MM.1S (cell line): ENCODE data around the gene WAC.

Source experiments
- DNase-seq: peaks from one replicate; pipeline ENCODE4 v3.0.0-alpha.2; 2015
- H2AFZ ChIP-seq: fragments of 300-600 bp; sonication (generic); 2 replicates; pipeline ENCODE4 v1.6.0; 2016; ENCODE audit warnings: antibody characterized with exemption, low read length
- H3F3A ChIP-seq: fragments of 300-600 bp; sonication (generic); 2 replicates; pipeline ENCODE4 v1.6.1; 2016; ENCODE audit warnings: mild to moderate bottlenecking, antibody characterized with exemption, low read length, moderate library complexity, mixed read lengths; ENCODE audit not compliant: insufficient read depth
- H3K27ac ChIP-seq: fragments of 300-600 bp; sonication (generic); 2 replicates; pipeline ENCODE4 v1.5.1; 2016; ENCODE audit warnings: mild to moderate bottlenecking, low read length
- H3K27me3 ChIP-seq: fragments of 300-600 bp; sonication (generic); replicated peaks from 2 replicates; pipeline ENCODE4 v1.6.0; 2016; ENCODE audit warnings: low read length; ENCODE audit not compliant: insufficient read depth
- H3K36me3 ChIP-seq: fragments of 300-600 bp; sonication (generic); replicated peaks from 2 replicates; pipeline ENCODE4 v1.6.1; 2016; ENCODE audit warnings: mild to moderate bottlenecking, low read length, mixed read lengths; ENCODE audit not compliant: insufficient read depth
- H3K4me1 ChIP-seq: fragments of 300-600 bp; sonication (generic); 2 replicates; pipeline ENCODE4 v1.6.1; 2016; ENCODE audit warnings: low read length, mixed read lengths
- H3K4me2 ChIP-seq: fragments of 300-600 bp; sonication (generic); 2 replicates; pipeline ENCODE4 v1.6.0; 2016; ENCODE audit warnings: low read depth, low read length
- H3K4me3 ChIP-seq: fragments of 300-600 bp; sonication (generic); 2 replicates; pipeline ENCODE4 v1.5.1; 2016; ENCODE audit warnings: low read length, mixed read lengths
- H3K79me2 ChIP-seq: fragments of 300-600 bp; sonication (generic); 2 replicates; pipeline ENCODE4 v1.6.1; 2016; ENCODE audit warnings: mixed run types, low read length, mixed read lengths
- H3K9ac ChIP-seq: fragments of 300-600 bp; sonication (generic); 2 replicates; pipeline ENCODE4 v1.6.1; 2016; ENCODE audit warnings: low read length, mixed read lengths
- H3K9me2 ChIP-seq: fragments of 300-600 bp; sonication (generic); replicated peaks from 2 replicates; pipeline ENCODE4 v1.6.1; 2016; ENCODE audit warnings: mild to moderate bottlenecking, low read length, mixed read lengths; ENCODE audit not compliant: insufficient read depth
- H3K9me3 ChIP-seq: fragments of 300-600 bp; sonication (generic); replicated peaks from 2 replicates; pipeline ENCODE4 v1.6.1; 2016; ENCODE audit warnings: mild to moderate bottlenecking, low read length, mixed read lengths; ENCODE audit not compliant: insufficient read depth
- H4K20me1 ChIP-seq: fragments of 300-600 bp; sonication (generic); 2 replicates; pipeline ENCODE4 v1.6.1; 2016; ENCODE audit warnings: mild to moderate bottlenecking, low read length, moderate library complexity, mixed read lengths; ENCODE audit not compliant: insufficient read depth
- CTCF ChIP-seq: fragments of 300-600 bp; sonication (generic); IDR thresholded peaks from 2 replicates; pipeline ENCODE4 v1.5.1; 2016; ENCODE audit warnings: antibody characterized with exemption, low read length, mixed read lengths
- EZH2 ChIP-seq: fragments of 300-600 bp; sonication (generic); optimal IDR thresholded peaks from 2 replicates; pipeline ENCODE3; 2017; ENCODE audit warnings: low read depth, mild to moderate bottlenecking, antibody characterized with exemption, low read length, mixed read lengths
- EZH2phosphoT487 ChIP-seq: fragments of 300-600 bp; sonication (generic); IDR thresholded peaks from 2 replicates; pipeline ENCODE4 v1.6.1; 2018; ENCODE audit warnings: antibody characterized with exemption, low read length

WAC gene

GRCh38 chr10:28544058-28544457 is 11.1 kb downstream of the WAC start:
- Histone ChIP-seq H3K9me2 (no peaks in the 10 kb centered on the region), H3K4me3 (no peak overlapping the region), H3K79me2 (peaks cover 99% of the 10 kb centered on the region), H2AFZ (no peak overlapping the region), H3K27ac (no peak overlapping the region), H4K20me1 (peaks cover 26% of the 10 kb centered on the region), H3K9me3 (no peaks in the 10 kb centered on the region), H3K27me3 (no peaks in the 10 kb centered on the region), H3F3A (0 out of 2 replicates have a peak, but pooled peaks cover 13% of the 10 kb centered on the region), H3K4me2 (no peak overlapping the region), H3K4me1 (peaks cover 28% of the 10 kb centered on the region), H3K9ac (no peak overlapping the region), H3K36me3 (peaks cover 13% of the 10 kb centered on the region)
- DNase-seq: no peak
- TF ChIP-seq EZH2phosphoT487 (no peak), EZH2 (no peak), CTCF (no peak)

GRCh38 chr10:28545967-28546644 is 13.2 kb downstream of the WAC start:
- Histone ChIP-seq H4K20me1 (peaks cover 37% of the 10 kb centered on the region), H3K9ac (no peak overlapping the region), H3K4me2 (no peak overlapping the region), H3K79me2 (peaks cover 99% of the 10 kb centered on the region), H3F3A (0 out of 2 replicates have a peak, but pooled peaks cover 13% of the 10 kb centered on the region), H3K9me3 (no peaks in the 10 kb centered on the region), H3K9me2 (no peaks in the 10 kb centered on the region), H3K27ac (peak overlapping the region; percentile 8; the same call in 1 of the 2 replicates), H3K36me3 (peaks cover 4% of the 10 kb centered on the region), H3K27me3 (no peaks in the 10 kb centered on the region), H3K4me1 (peaks cover 28% of the 10 kb centered on the region), H3K4me3 (no peak overlapping the region), H2AFZ (no peak overlapping the region)
- no peak for TF ChIP-seq EZH2phosphoT487
- no peak for TF ChIP-seq EZH2
- no peak for TF ChIP-seq CTCF
- peak; percentile 54 for DNase-seq

GRCh38 chr10:28548781-28549498 is 16.0 kb downstream of the WAC start:
- Histone ChIP-seq H3K27me3 (no peaks in the 10 kb centered on the region), H2AFZ (no peak overlapping the region), H3K9me2 (no peaks in the 10 kb centered on the region), H4K20me1 (peaks cover 55% of the 10 kb centered on the region), H3K9me3 (no peaks in the 10 kb centered on the region), H3F3A (0 out of 2 replicates have a peak, but pooled peaks cover 13% of the 10 kb centered on the region), H3K4me1 (peaks cover 10% of the 10 kb centered on the region), H3K79me2 (peaks cover 99% of the 10 kb centered on the region), H3K4me2 (no peak overlapping the region), H3K4me3 (no peak overlapping the region), H3K9ac (no peak overlapping the region), H3K36me3 (peaks cover 3% of the 10 kb centered on the region), H3K27ac (no peak overlapping the region)
- TF ChIP-seq CTCF: no peak
- TF ChIP-seq EZH2phosphoT487: no peak
- no peak for TF ChIP-seq EZH2
- no peak for DNase-seq
